HL-60/S4 (cell line): ENCODE data around the gene ACACB.

ENCODE experiments used
- in situ Hi-C: fragments of 300-500 bp; cut with MboI; formaldehyde crosslinking; loops from 2 replicates; pipeline ENCODE4 v1.14.3; 2022; ENCODE audit warnings: low sequenced_read_pairs

The ACACB gene

DNA sequence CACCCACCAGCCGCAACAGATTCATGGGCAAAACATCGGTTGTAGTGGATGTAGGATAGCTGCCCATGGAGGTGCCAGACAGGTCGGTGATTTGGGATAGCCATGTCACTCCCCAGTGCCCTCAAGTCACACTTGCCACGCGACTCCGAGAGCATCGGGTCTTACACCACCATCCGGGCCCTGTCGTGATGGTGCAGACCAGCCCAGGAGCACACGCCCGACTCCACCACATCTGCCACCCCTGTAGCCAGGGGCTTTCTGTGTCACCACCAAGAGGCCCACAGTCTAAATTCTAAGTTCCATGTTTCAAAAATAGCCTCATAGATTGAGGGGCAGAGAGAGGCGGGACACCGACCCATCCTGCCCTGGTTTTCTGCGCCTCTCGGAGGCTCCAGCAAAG is 174.7 kb downstream of the ACACB start:
- in situ Hi-C loops: no loop called here

GRCh38 chr12:109291521-109292341 is 175.3 kb downstream of the ACACB start:
- in situ Hi-C loops: no loop called here

- in situ Hi-C loops: no loop called here
Observed at GRCh38 chr12:109292342-109292711, 175.9 kb downstream of the ACACB start.

- in situ Hi-C loops: no loop called here
Observed at GRCh38 chr12:109293106-109293505, 176.7 kb downstream of the ACACB start.

- in situ Hi-C loops: no loop called here
Observed at GRCh38 chr12:109294286-109294796, 178.0 kb downstream of the ACACB start.

- in situ Hi-C loops: no loop called here
Observed at GRCh38 chr12:109295764-109296425, 179.5 kb downstream of the ACACB start.

DNA sequence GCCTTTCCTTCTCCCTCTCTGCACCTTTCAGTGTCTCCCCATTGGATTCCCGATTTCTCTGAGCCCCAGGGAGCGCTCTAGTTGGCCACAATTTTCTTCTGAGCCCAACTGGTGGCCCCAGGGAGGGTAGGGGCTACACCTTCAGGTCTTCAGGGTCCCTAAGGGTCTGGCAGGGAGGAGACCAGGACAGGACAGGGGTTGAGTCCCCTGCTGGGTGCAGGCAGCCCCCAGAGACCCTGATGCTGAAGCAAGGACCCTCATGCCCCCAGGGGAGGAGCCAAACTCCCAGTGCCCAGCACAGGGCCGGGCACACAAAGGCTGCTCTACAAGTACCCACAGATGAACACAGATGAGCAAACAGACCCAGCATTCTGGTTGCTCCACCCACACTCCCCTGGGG is 180.0 kb downstream of the ACACB start:
- in situ Hi-C loops: no loop called here

- in situ Hi-C loops: no loop called here
Observed at GRCh38 chr12:109299849-109300248, 183.5 kb downstream of the ACACB start.

DNA sequence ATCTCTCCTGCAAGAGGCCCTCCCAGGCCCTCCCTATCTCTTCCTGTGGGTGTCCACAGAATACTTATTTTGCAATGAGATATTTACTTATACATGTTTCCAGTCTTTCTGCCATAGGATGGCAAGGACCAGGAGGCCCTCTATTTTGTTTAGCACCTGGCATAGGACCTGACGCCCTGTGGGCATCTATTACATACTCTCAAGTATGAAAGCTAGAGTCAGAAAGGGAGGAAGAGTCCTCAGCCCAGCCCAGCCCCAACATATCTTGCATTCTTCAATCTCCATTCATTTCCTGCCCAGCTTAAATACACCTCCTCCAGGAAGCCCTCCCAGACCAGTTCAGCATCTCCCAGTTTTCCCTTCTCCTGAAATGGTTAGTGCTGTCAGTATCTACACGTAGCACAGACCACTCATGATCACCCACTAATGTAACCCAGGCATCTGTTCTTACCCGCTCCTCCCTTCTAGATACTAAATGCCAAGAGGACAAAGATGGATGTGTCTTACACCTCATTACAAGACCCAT is 185.3 kb downstream of the ACACB start:
- in situ Hi-C loops: no loop called here

GRCh38 chr12:109302358-109302757 is 186.0 kb downstream of the ACACB start:
- in situ Hi-C loops: no loop called here

GRCh38 chr12:109302770-109303169 is 186.4 kb downstream of the ACACB start:
- in situ Hi-C loops: no loop called here

DNA sequence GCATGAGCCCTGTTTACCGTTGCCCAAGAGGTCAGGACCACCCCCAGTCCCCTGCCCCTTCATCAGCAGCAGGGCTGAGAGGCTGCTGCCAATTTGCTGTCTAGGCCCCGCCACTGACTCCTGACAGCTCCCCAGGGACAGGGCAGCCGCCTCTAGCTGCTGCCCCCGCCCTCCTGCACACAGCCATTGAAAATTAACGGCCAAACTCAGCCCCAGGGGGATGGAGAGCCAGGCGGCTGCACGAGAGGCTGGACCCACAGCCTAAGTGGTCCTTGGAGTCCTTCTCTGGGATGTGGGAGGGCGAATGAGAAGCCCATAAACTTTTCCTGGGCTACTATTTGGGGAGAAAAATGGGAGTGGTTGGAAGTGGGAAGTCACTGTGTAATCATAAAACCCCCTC is 188.1 kb downstream of the ACACB start:
- in situ Hi-C loops: no loop called here

GRCh38 chr12:109305547-109305946 is 189.2 kb downstream of the ACACB start:
- in situ Hi-C loops: no loop called here

- in situ Hi-C loops: no loop called here
Observed at GRCh38 chr12:109307051-109307450, 190.7 kb downstream of the ACACB start.

GRCh38 chr12:109308534-109309380 is 192.4 kb downstream of the ACACB start, which contains the start of gene FOXN4:
FOXN4 (minus strand) TSS chr12:109309284; CDS start chr12:109308321, 963 bp downstream.
- in situ Hi-C loops: no loop called here

GRCh38 chr12:109309381-109310246 is 193.2 kb downstream of the ACACB start:
- in situ Hi-C loops: no loop called here

DNA sequence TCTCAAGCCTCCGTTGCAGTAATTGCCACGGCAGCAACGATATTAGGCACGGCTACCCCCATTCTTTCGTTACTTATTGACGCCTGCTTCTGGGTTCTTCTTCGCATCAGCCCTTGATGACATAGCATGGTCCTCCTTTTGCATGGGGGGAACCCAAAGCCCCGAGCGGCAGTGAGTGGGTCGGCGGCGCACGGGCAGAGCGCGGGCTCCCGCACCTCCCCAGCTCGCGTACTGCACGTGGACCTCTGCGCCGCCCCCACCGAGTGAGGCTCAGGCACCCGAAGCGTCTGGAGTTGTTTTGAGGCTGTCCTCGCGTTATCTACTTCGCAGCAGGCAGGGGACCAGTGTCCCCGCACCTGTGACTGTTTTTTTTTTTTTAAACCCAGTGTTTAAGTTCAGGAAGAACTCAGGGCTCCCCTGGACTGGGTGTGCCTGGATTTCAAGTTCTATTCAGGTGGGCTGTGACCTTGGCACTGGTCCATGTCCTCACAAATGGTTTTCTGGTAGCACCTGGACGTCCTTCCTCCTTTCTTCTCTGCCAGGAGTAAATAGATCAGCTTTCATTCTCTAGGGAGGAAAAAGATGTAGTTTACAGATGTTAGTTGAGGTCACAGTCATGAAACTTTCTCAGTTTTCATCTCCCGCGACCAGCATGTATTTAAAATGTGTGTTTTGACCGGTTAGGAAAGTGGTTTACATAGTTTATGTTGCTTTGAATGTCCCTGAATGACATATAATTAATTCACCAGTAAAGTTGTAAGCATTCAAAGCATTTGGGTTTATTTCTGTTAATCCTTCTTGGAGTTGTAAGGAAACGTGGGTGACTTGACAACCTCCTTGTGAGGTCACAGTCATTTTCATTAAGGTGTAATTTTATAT is 194.1 kb downstream of the ACACB start:
- in situ Hi-C loops: no loop called here
